CD8-positive, alpha-beta memory T cell (primary cell): ENCODE measurements around the gene GNAT2. TPM values are rescaled to one million over a fixed set of nuclear protein-coding genes. Genes with fewer than 3 reads are reported as not detected.
A peak's percentile ranks its signal among the peaks of the same experiment; 100 is the strongest.

Source experiments
- CTCF ChIA-PET: fragments of 350-600 bp; sonication (Branson Sonifier 250); formaldehyde crosslinking; loops from one replicate; lab custom pipeline; 2021; ENCODE audit warnings: antibody characterized with exemption; lab: Charles Lee
- POLR2A ChIA-PET: fragments of 350-600 bp; sonication (Branson Sonifier 250); formaldehyde crosslinking; loops from one replicate; lab custom pipeline; 2021; ENCODE audit warnings: antibody characterized with exemption; lab: Charles Lee
- DNase-seq, 5 donors: peaks; one replicate each; pipeline versions ENCODE4 v3.0.0 to v3.0.0-alpha.2; 2020 to 2022; ENCODE audit warnings: mixed read lengths in 1 of 5
- H3K27ac ChIP-seq: one replicate; pipeline ENCODE4 v1.7.0; 2013; ENCODE audit warnings: low read depth, mild to moderate bottlenecking, low read length, moderate library complexity
- H3K27me3 ChIP-seq: 2 replicates; pipeline ENCODE4 v1.7.0; 2013; ENCODE audit warnings: low read length, mild to moderate bottlenecking; ENCODE audit not compliant: insufficient read depth, poor library complexity, severe bottlenecking
- H3K36me3 ChIP-seq: 2 replicates; pipeline ENCODE4 v1.7.0; 2013; ENCODE audit warnings: mild to moderate bottlenecking, low read length, moderate library complexity; ENCODE audit not compliant: insufficient read depth
- H3K4me1 ChIP-seq: 2 replicates; pipeline ENCODE4 v1.7.0; 2013; ENCODE audit warnings: mild to moderate bottlenecking, low read length, moderate library complexity; ENCODE audit not compliant: insufficient read depth
- H3K4me3 ChIP-seq: 2 replicates; pipeline ENCODE4 v1.7.0; 2013; ENCODE audit warnings: mild to moderate bottlenecking, low read length
- H3K9me3 ChIP-seq: 2 replicates; pipeline ENCODE4 v1.7.0; 2013; ENCODE audit warnings: mild to moderate bottlenecking, low read length
- H3K27ac Mint-ChIP-seq, 8 donors: one replicate each; pipeline ENCODE4 v1.8.0; 2020 to 2021; ENCODE audit warnings: mixed read lengths in 8 of 8, mild to moderate bottlenecking in 6 of 8, inconsistent platforms in 3 of 8, moderate library complexity in 3 of 8
- H3K27me3 Mint-ChIP-seq, 2 donors: one replicate each; pipeline ENCODE4 v1.8.0; 2020 to 2021; ENCODE audit warnings: mixed read lengths in 2 of 2, mild to moderate bottlenecking in 1 of 2, moderate library complexity in 1 of 2
- H3K36me3 Mint-ChIP-seq, 3 donors: one replicate each; pipeline ENCODE4 v1.8.0; 2020 to 2021; ENCODE audit warnings: mixed read lengths in 3 of 3, inconsistent platforms in 1 of 3, mild to moderate bottlenecking in 1 of 3
- H3K4me1 Mint-ChIP-seq, 3 donors: one replicate each; pipeline ENCODE4 v1.8.0; 2020 to 2021; ENCODE audit warnings: mixed read lengths in 3 of 3, inconsistent platforms in 1 of 3, mild to moderate bottlenecking in 1 of 3
- H3K4me3 Mint-ChIP-seq, 7 donors: one replicate each; pipeline ENCODE4 v1.8.0; 2020 to 2021; ENCODE audit warnings: mixed read lengths in 7 of 7, mild to moderate bottlenecking in 6 of 7, moderate library complexity in 4 of 7, inconsistent platforms in 2 of 7
- H3K9me3 Mint-ChIP-seq, 5 donors: one replicate each; pipeline ENCODE4 v1.8.0; 2020 to 2022; ENCODE audit warnings: mixed read lengths in 5 of 5, mild to moderate bottlenecking in 3 of 5, moderate library complexity in 2 of 5, inconsistent platforms in 1 of 5
- polyA plus RNA-seq: library from polyadenylated mRNA; unstranded; fragments of 300-500 nt; fragmentation: Illumina TruSeq; gene quantifications from one replicate; pipeline ENCODE4 v1.2.3, GENCODE V29; 2021
- total RNA-seq, 2 experiments: library from RNA; stranded (reverse); gene quantifications; one replicate each; pipeline ENCODE4 v1.2.3, GENCODE V29; 2021

Gene GNAT2
- total and polyA plus RNA-seq, 3 experiments from 2014 or later = 0.53 to 1.5 TPM; not detected in 1

DNA sequence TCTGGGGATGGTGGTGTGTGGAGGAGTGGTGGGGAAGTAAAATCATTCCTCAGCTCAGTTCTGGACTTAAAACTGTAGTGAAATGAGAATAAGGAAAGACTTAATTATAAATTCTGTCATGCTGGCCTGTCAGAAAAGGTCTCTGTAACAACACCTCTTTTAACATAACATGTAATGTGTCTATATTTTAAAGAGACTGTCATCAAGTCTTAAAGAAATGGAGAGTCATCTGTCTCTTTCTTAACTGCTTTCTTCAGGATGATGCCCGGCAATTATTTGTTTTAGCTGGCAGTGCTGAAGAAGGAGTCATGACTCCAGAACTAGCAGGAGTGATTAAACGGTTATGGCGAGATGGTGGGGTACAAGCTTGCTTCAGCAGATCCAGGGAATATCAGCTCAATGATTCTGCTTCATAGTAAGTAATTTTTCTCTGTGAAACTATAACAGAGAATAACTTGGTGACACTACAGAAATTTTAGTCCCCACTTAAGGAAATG is 40.4 kb downstream of the GNAT2 start:
- Mint-ChIP-seq H3K27ac (peak overlapping the region in 4 of 8 donors; percentile 6 to 56 (median 38)), H3K4me3 (no peak overlapping the region), H3K36me3 (peaks cover 9 to 79% (median 23%) of the 10 kb centered on the region in 3 donors), H3K27me3 (no peaks in the 10 kb centered on the region), H3K4me1 (peaks cover 0 to 6% (median 5%) of the 10 kb centered on the region in 3 donors), H3K9me3 (no peaks in the 10 kb centered on the region)
- ChIA-PET CTCF (no interaction called here), POLR2A (no interaction called here)
- H3K27ac ChIP-seq = no peak overlapping the region
- no peaks in the 10 kb centered on the region for H3K4me1 ChIP-seq
- peaks cover 26% of the 10 kb centered on the region for H3K36me3 ChIP-seq
- H3K4me3 ChIP-seq = no peak overlapping the region
- no peaks in the 10 kb centered on the region for H3K9me3 ChIP-seq
- no peaks in the 10 kb centered on the region for H3K27me3 ChIP-seq
- no peak for DNase-seq

DNA sequence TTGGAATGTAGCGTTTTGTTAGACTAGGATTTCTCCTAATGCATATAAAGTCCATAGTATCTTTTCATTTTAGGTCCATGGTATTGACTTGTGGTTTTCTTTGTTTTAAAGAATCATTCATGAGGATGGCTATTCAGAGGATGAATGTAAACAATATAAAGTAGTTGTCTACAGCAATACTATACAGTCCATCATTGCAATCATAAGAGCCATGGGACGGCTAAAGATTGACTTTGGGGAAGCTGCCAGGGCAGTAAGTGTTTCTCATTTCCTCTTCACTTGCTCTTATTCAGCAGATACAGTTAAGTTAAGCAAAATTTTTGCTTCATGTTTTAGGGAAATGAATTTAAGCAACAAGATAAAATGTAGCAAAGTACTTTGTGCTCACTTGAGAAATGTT is 45.6 kb downstream of the GNAT2 start:
- CTCF ChIA-PET = no interaction called here
- H3K36me3 Mint-ChIP-seq = peaks cover 2 to 41% (median 6%) of the 10 kb centered on the region in 3 donors
- H3K27me3 ChIP-seq = no peaks in the 10 kb centered on the region
- H3K36me3 ChIP-seq = peaks cover 10% of the 10 kb centered on the region
- H3K4me1 Mint-ChIP-seq = peaks cover 11 to 21% (median 13%) of the 10 kb centered on the region in 3 donors
- H3K4me3 ChIP-seq = no peak overlapping the region
- H3K27ac Mint-ChIP-seq = peak overlapping the region in 1 of 8 donors; percentile 9
- no peaks in the 10 kb centered on the region for H3K27me3 Mint-ChIP-seq
- no peaks in the 10 kb centered on the region for H3K9me3 Mint-ChIP-seq
- peaks cover 5% of the 10 kb centered on the region for H3K4me1 ChIP-seq
- H3K27ac ChIP-seq = no peak overlapping the region
- POLR2A ChIA-PET = no interaction called here
- no peak for DNase-seq
- no peak overlapping the region for H3K4me3 Mint-ChIP-seq
- H3K9me3 ChIP-seq = no peaks in the 10 kb centered on the region

DNA sequence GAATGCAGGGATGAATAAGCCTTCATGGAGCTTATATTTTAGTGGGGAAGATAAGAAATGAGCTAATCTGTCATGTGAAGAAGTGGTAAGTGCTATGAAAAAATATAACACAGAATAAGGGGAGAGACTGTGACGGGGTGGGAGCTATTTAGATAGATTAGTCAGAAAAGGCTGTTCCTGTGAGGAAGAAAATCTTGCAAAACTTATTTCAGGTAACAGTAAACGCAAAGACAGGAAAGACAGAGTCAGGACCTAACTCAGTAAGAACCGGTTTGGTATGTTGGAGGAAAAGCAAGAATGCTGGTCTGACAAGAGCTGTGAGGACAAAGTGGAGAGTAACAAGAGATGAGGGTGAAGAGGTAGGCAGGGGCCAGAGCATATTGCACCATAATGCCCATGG is 49.0 kb downstream of the GNAT2 start:
- Mint-ChIP-seq H3K9me3 (no peaks in the 10 kb centered on the region), H3K27me3 (no peaks in the 10 kb centered on the region), H3K27ac (no peak overlapping the region), H3K4me3 (no peak overlapping the region), H3K36me3 (peaks cover 0 to 17% (median 2%) of the 10 kb centered on the region in 3 donors), H3K4me1 (peaks cover 22 to 36% (median 29%) of the 10 kb centered on the region in 3 donors)
- ChIA-PET POLR2A (no interaction called here), CTCF (interaction anchor here (0.8 to 2.4 kb wide), 3 partner anchors 22 to 70 kb away, joined by 3 to 5 read pairs (median 3); partner anchors contain the start of gene GNAI3)
- Histone ChIP-seq H3K27me3 (no peaks in the 10 kb centered on the region), H3K36me3 (peaks cover 6% of the 10 kb centered on the region), H3K9me3 (no peaks in the 10 kb centered on the region), H3K27ac (no peak overlapping the region), H3K4me3 (no peak overlapping the region), H3K4me1 (peaks cover 16% of the 10 kb centered on the region)
- DNase-seq = no peak

- H3K9me3 Mint-ChIP-seq = no peaks in the 10 kb centered on the region
Observed at GRCh38 chr1:109569323-109569722, 50.1 kb downstream of the GNAT2 start.

GRCh38 chr1:109567877-109568672 is 51.3 kb downstream of the GNAT2 start:
- peaks cover 0 to 4% (median 1%) of the 10 kb centered on the region in 3 donors for H3K36me3 Mint-ChIP-seq
- H3K27ac Mint-ChIP-seq = peak overlapping the region in 6 of 8 donors; percentile 14 to 48 (median 25)
- no peaks in the 10 kb centered on the region for H3K27me3 ChIP-seq
- H3K27ac ChIP-seq = no peak overlapping the region
- peak overlapping the region in 1 of 7 donors; percentile 15 for H3K4me3 Mint-ChIP-seq
- H3K27me3 Mint-ChIP-seq = no peaks in the 10 kb centered on the region
- no peaks in the 10 kb centered on the region for H3K36me3 ChIP-seq
- no peak overlapping the region for H3K4me3 ChIP-seq
- no peaks in the 10 kb centered on the region for H3K9me3 Mint-ChIP-seq
- no peak for DNase-seq
- no peaks in the 10 kb centered on the region for H3K9me3 ChIP-seq
- ChIA-PET CTCF (interaction anchor here (0.9 kb wide), 1 partner anchor 20 kb away, joined by 4 read pairs; the partner anchor contains the start of gene GNAI3), POLR2A (no interaction called here)
- H3K4me1 ChIP-seq = peaks cover 18% of the 10 kb centered on the region
- H3K4me1 Mint-ChIP-seq = peaks cover 39 to 49% (median 39%) of the 10 kb centered on the region in 3 donors

More at GRCh38 chr1:109569323-109569722, 50.1 kb downstream of the GNAT2 start:
- no peak overlapping the region for H3K27ac Mint-ChIP-seq
- H3K4me3 ChIP-seq = no peak overlapping the region
- peaks cover 0 to 8% (median 1%) of the 10 kb centered on the region in 3 donors for H3K36me3 Mint-ChIP-seq
- H3K36me3 ChIP-seq = peaks cover 6% of the 10 kb centered on the region
- CTCF ChIA-PET = interaction anchor here (2.4 kb wide), 1 partner anchor 37 kb away, joined by 5 read pairs; no protein-coding TSS in a partner anchor
- no peaks in the 10 kb centered on the region for H3K27me3 Mint-ChIP-seq
- H3K4me3 Mint-ChIP-seq = no peak overlapping the region
- no peaks in the 10 kb centered on the region for H3K27me3 ChIP-seq
- H3K4me1 Mint-ChIP-seq = peaks cover 30 to 41% (median 31%) of the 10 kb centered on the region in 3 donors
- POLR2A ChIA-PET = interaction anchor here (0.6 kb wide), 1 partner anchor 26 kb away, joined by 3 read pairs; no protein-coding TSS in a partner anchor
- H3K9me3 ChIP-seq = no peaks in the 10 kb centered on the region
- H3K27ac ChIP-seq = no peak overlapping the region
- H3K4me1 ChIP-seq = peaks cover 18% of the 10 kb centered on the region
- DNase-seq = no peak

- H3K4me3 ChIP-seq = no peak overlapping the region
- no peaks in the 10 kb centered on the region for H3K9me3 ChIP-seq
- POLR2A ChIA-PET = no interaction called here
- H3K4me1 ChIP-seq = peaks cover 18% of the 10 kb centered on the region
- H3K27me3 ChIP-seq = no peaks in the 10 kb centered on the region
- no peak overlapping the region for H3K4me3 Mint-ChIP-seq
- peak overlapping the region in 1 of 8 donors; percentile 12 for H3K27ac Mint-ChIP-seq
- peaks cover 39 to 51% (median 40%) of the 10 kb centered on the region in 3 donors for H3K4me1 Mint-ChIP-seq
- DNase-seq = no peak
- H3K27me3 Mint-ChIP-seq = no peaks in the 10 kb centered on the region
- CTCF ChIA-PET = no interaction called here
- H3K9me3 Mint-ChIP-seq = no peaks in the 10 kb centered on the region
- no peak overlapping the region for H3K27ac ChIP-seq
- peaks cover 0 to 2% (median 1%) of the 10 kb centered on the region in 3 donors for H3K36me3 Mint-ChIP-seq
- no peaks in the 10 kb centered on the region for H3K36me3 ChIP-seq
Observed at GRCh38 chr1:109566982-109567381, 52.4 kb downstream of the GNAT2 start.

GRCh38 chr1:109565241-109565640 is 54.2 kb downstream of the GNAT2 start:
- no peak for DNase-seq
- H3K4me1 Mint-ChIP-seq = peaks cover 57 to 68% (median 57%) of the 10 kb centered on the region in 3 donors
- H3K27me3 Mint-ChIP-seq = no peaks in the 10 kb centered on the region
- Histone ChIP-seq H3K4me1 (peaks cover 32% of the 10 kb centered on the region), H3K9me3 (no peaks in the 10 kb centered on the region), H3K27ac (no peak overlapping the region), H3K36me3 (no peaks in the 10 kb centered on the region), H3K4me3 (no peak overlapping the region), H3K27me3 (no peaks in the 10 kb centered on the region)
- POLR2A ChIA-PET = no interaction called here
- peaks cover 0 to 3% (median 2%) of the 10 kb centered on the region in 3 donors for H3K36me3 Mint-ChIP-seq
- peak overlapping the region in 1 of 7 donors; percentile 5 for H3K4me3 Mint-ChIP-seq
- CTCF ChIA-PET = interaction anchor here (1.1 kb wide), 1 partner anchor 59 kb away, joined by 4 read pairs; no protein-coding TSS in a partner anchor
- H3K27ac Mint-ChIP-seq = peak overlapping the region in 3 of 8 donors; percentile 9 to 19 (median 17)
- no peaks in the 10 kb centered on the region for H3K9me3 Mint-ChIP-seq
